PC-9 (cell line): Measurements from ENCODE around the gene TUBGCP2.

Experiments
- CTCF ChIP-seq: fragments of 200-600 bp; sonication (generic); conservative IDR thresholded peaks from 2 replicates; pipeline ENCODE4 v1.6.1; 2017; ENCODE audit warnings: mixed run types, antibody characterized with exemption, mild to moderate bottlenecking, moderate library complexity
- EZH2 ChIP-seq: fragments of 200-600 bp; sonication (generic); IDR thresholded peaks from 2 replicates; pipeline ENCODE4 v1.8.0; 2017; ENCODE audit warnings: antibody characterized with exemption, low read depth

- peak; percentile 71 for TF ChIP-seq CTCF
- no peak for TF ChIP-seq EZH2
Measured at GRCh38 chr10:133307776-133308420, 774 bp downstream of the TUBGCP2 start.
